Measurements from ENCODE around the gene MYL6. TPM values are rescaled to one million over a fixed set of nuclear protein-coding genes. Genes with fewer than 3 reads are reported as not detected.

The MYL6 gene
- polyA plus RNA-seq, 1 experiment = 5,957 TPM

GRCh38 chr12:56206452-56207166 lies 48.5 kb downstream of the MYL6 start:
- no peaks in the 10 kb centered on the region for H3K27me3 ChIP-seq (ENCODE audit: control insufficient read depth, insufficient read depth, low read length)
- ChIA-PET CTCF (interaction anchor here (0.6 to 5.3 kb wide), 6 partner anchors 10 to 129 kb away, joined by 3 to 37 read pairs (median 5); partner anchors contain the start of genes RNF41 and SMARCC2), POLR2A (interaction anchor here (1.5 to 4.1 kb wide), 2 partner anchors 10 to 15 kb away, joined by 6 to 20 read pairs; partner anchors contain the start of gene RNF41)
- no peaks in the 10 kb centered on the region for H3K9me3 ChIP-seq (ENCODE audit: control insufficient read depth, insufficient read depth, low read length)
- H3K4me3 ChIP-seq (ENCODE audit: low read depth, low read length) = no peak overlapping the region
- no peak overlapping the region for H3K27ac ChIP-seq (ENCODE audit: low read depth, low read length)
- no peak for DNase-seq (ENCODE audit: low read depth, low spot score)
- peak; percentile 65 for TF ChIP-seq CTCF (IDR thresholded peaks at IDR 0.05; ENCODE audit: low read depth, low read length)

- ChIA-PET POLR2A (interaction anchor here (4.1 kb wide), 1 partner anchor 14 kb away, joined by 20 read pairs; the partner anchor contains the start of gene RNF41), CTCF (interaction anchor here (0.5 to 5.3 kb wide), 4 partner anchors 11 to 19 kb away, joined by 3 to 37 read pairs (median 4); partner anchors contain the start of genes RNF41 and SMARCC2)
- no peaks in the 10 kb centered on the region for H3K9me3 ChIP-seq (ENCODE audit: control insufficient read depth, insufficient read depth, low read length)
- TF ChIP-seq CTCF (IDR thresholded peaks at IDR 0.05; ENCODE audit: low read depth, low read length) = no peak
- H3K27me3 ChIP-seq (ENCODE audit: control insufficient read depth, insufficient read depth, low read length) = no peaks in the 10 kb centered on the region
- no peak overlapping the region for H3K4me3 ChIP-seq (ENCODE audit: low read depth, low read length)
- DNase-seq (ENCODE audit: low read depth, low spot score) = no peak
- H3K27ac ChIP-seq (ENCODE audit: low read depth, low read length) = no peak overlapping the region
Observed at GRCh38 chr12:56208006-56208405, 49.8 kb downstream of the MYL6 start.

Other genes starting within 250 kb of the MYL6 start
- gene PYM1, start 230.5 kb upstream of the MYL6 start, polyA plus RNA-seq (2011; rRNA removed) = 34.9 and 35.3 TPM in 2 replicates
- 53.6 and 59.7 TPM in 2 replicates for gene DGKA, start 227.2 kb upstream of the MYL6 start, polyA plus RNA-seq (2011; rRNA removed)
- gene PMEL, start 192.3 kb upstream of the MYL6 start, polyA plus RNA-seq (2011; rRNA removed) = 1.6 and 2.2 TPM in 2 replicates
- 30.6 and 38.8 TPM in 2 replicates for gene CDK2, start 191.5 kb upstream of the MYL6 start, polyA plus RNA-seq (2011; rRNA removed)
- gene RAB5B, start 184.3 kb upstream of the MYL6 start, polyA plus RNA-seq (2011; rRNA removed) = 136 and 157 TPM in 2 replicates
- 21.0 and 22.8 TPM in 2 replicates for gene SUOX, start 161.1 kb upstream of the MYL6 start, polyA plus RNA-seq (2011; rRNA removed)
- gene IKZF4, start 137.3 kb upstream of the MYL6 start, polyA plus RNA-seq (2011; rRNA removed) = 3.9 and 4.7 TPM in 2 replicates
- gene RPS26, start 116.4 kb upstream of the MYL6 start, polyA plus RNA-seq (2011; rRNA removed) = 348 and 382 TPM in 2 replicates
- gene ERBB3, start 78.2 kb upstream of the MYL6 start, polyA plus RNA-seq (2011; rRNA removed) = 1.7 and 2.1 TPM in 2 replicates
- 169 and 223 TPM in 2 replicates for gene PA2G4, start 53.8 kb upstream of the MYL6 start, polyA plus RNA-seq (2011; rRNA removed)
- gene RPL41, start 41.7 kb upstream of the MYL6 start, polyA plus RNA-seq (2011; rRNA removed) = 7,461 and 7,686 TPM in 2 replicates
- gene ZC3H10, start 40.1 kb upstream of the MYL6 start, polyA plus RNA-seq (2011; rRNA removed) = 1.5 and 1.9 TPM in 2 replicates
- gene ESYT1, start 30.1 kb upstream of the MYL6 start, polyA plus RNA-seq (2011; rRNA removed) = 127 and 140 TPM in 2 replicates
- 118 and 124 TPM in 2 replicates for gene MYL6B, start 5.8 kb upstream of the MYL6 start, polyA plus RNA-seq (2011; rRNA removed)
- gene SMARCC2, start 31.1 kb downstream of the MYL6 start, polyA plus RNA-seq (2011; rRNA removed) = 90.2 and 101 TPM in 2 replicates
- gene RNF41, start 63.6 kb downstream of the MYL6 start, polyA plus RNA-seq (2011; rRNA removed) = 97.2 and 123 TPM in 2 replicates
- 46.9 and 52.5 TPM in 2 replicates for gene NABP2, start 66.0 kb downstream of the MYL6 start, polyA plus RNA-seq (2011; rRNA removed)
- gene SLC39A5, start 71.7 kb downstream of the MYL6 start, polyA plus RNA-seq (2011; rRNA removed) = not detected in 2 replicates
- gene ANKRD52, start 100.0 kb downstream of the MYL6 start, polyA plus RNA-seq (2011; rRNA removed) = 16.0 and 20.2 TPM in 2 replicates
- gene COQ10A, start 108.6 kb downstream of the MYL6 start, polyA plus RNA-seq (2011; rRNA removed) = 12.1 and 15.6 TPM in 2 replicates
- gene CS, start 142.0 kb downstream of the MYL6 start, polyA plus RNA-seq (2011; rRNA removed) = 167 and 173 TPM in 2 replicates
- 186 and 194 TPM in 2 replicates for gene CNPY2, start 157.6 kb downstream of the MYL6 start, polyA plus RNA-seq (2011; rRNA removed)
- gene PAN2, start 175.6 kb downstream of the MYL6 start, polyA plus RNA-seq (2011; rRNA removed) = 18.5 and 22.2 TPM in 2 replicates
- 0.19 TPM in 1 of 2 replicates, not detected in the other for gene IL23A, start 180.5 kb downstream of the MYL6 start, polyA plus RNA-seq (2011; rRNA removed)
- gene STAT2, start 201.7 kb downstream of the MYL6 start, polyA plus RNA-seq (2011; rRNA removed) = 179 and 193 TPM in 2 replicates
- not detected in 2 replicates for gene APOF, start 204.5 kb downstream of the MYL6 start, polyA plus RNA-seq (2011; rRNA removed)